K562 (cell line): ENCODE data around the gene C19orf47. TPM values are rescaled to one million over a fixed set of nuclear protein-coding genes. Genes with fewer than 3 reads are reported as not detected.

Experiments
- CHD7 ChIP-seq: fragments of 200-600 bp; sonication (generic); IDR thresholded peaks from one replicate; pipeline ENCODE4 v1.6.1; 2012; ENCODE audit warnings: mild to moderate bottlenecking, low read depth, low read length, inconsistent platforms
- polyA plus RNA-seq, 8 experiments: library from polyadenylated mRNA; depleted of rRNA in 4 of 8; stranded (reverse) in 5 of 8; unstranded in 3 of 8; fragments of >200 nt; fragmentation: Nextera tagmentation in 2 of 8; fragmentation: Illumina TruSeq in 1 of 8; extraction: Ambion mirVana in 2 of 8; extraction: Trizol in 1 of 8; gene quantifications; 2 replicates each; pipeline versions ENCODE4 v1.2.1 to v1.2.3, GENCODE V29; 2011 to 2014; ENCODE audit warnings: inconsistent platforms in 1 of 8, missing spikeins in 1 of 8
- total RNA-seq, 7 experiments: library from RNA; depleted of rRNA in 6 of 7; stranded (reverse); fragments of >200 nt in 6 of 7; fragmentation: Illumina TruSeq in 2 of 7; extraction: Trizol in 2 of 7; gene quantifications; 2 replicates each; pipeline versions ENCODE4 v1.2.1 to v1.2.3, GENCODE V29; 2011 to 2021; ENCODE audit warnings: low replicate concordance in 1 of 7

Gene C19orf47
- total and polyA plus RNA-seq, 9 of the 15 experiments (the other 6 are each of a cell fraction or from before 2014, with no cell fraction given): 0.08 to 26.1 (median 14.7) TPM

- TF ChIP-seq CHD7: no peak
Measured at GRCh38 chr19:40300668-40301067, 47.5 kb downstream of the C19orf47 start (continued).
